GM18499 (cell line): ENCODE measurements around the gene SCN9A.
"Not testable (repeated sequence)": the region's sequence is repeated elsewhere in the genome, so short reads cannot be mapped to it uniquely, and the experiment has no call there.

ENCODE experiments used
- ATAC-seq: cut with Tn5 transposase; IDR thresholded peaks from one replicate; pipeline ENCODE4 v1.9.1; 2021; ENCODE audit warnings: moderate number of reproducible peaks; ENCODE audit not compliant: insufficient read depth, unreplicated experiment

Gene SCN9A

GRCh38 chr2:166376488-166376828 lies 714 bp upstream of the SCN9A start:
- no peak for ATAC-seq

- no peak for ATAC-seq
These were observed 479 bp downstream of the SCN9A start for GRCh38 chr2:166375195-166375735.

DNA sequence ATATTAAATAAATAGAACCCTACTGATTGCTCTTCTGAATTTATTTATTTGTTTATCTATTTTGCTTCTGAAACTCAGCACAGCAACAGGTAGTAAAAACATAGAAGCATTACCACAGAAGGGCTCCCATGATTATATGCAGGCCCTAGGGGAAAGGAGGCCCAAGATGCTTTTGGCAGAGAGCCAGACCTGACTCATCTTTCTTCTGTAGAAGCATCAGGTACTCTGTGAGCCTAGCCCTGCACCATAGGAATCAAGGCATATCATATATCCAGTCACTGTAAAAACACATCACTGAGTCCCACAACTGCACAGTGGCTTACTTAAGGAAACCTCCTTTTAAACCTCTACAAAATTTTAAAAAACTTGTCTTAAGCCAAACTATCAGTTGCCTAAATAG lies 1.8 kb downstream of the SCN9A start:
- ATAC-seq, result no peak

- ATAC-seq, result no peak
These were observed 2.2 kb downstream of the SCN9A start for GRCh38 chr2:166373539-166373938.

GRCh38 chr2:166373105-166373504 lies 2.6 kb downstream of the SCN9A start:
- ATAC-seq, result no peak

DNA sequence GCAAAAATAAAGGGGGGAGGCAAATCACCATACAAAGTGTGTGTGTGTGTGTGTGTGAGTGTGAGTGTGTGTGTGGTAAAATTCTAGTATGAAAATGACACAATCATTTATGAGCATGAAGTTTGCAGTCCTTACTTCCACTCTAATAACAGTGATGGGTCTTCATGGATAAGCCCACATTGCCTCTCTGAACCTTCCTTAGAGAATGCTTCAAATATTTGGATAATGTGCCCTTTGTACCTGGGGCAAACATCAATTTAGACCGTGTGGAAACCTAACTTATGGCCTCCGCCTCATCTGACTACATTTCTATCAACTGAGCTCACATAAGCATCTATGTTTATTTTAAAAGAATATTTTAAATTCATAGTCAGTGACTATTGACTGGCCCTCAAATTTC lies 3.7 kb downstream of the SCN9A start:
- ATAC-seq, result no peak

DNA sequence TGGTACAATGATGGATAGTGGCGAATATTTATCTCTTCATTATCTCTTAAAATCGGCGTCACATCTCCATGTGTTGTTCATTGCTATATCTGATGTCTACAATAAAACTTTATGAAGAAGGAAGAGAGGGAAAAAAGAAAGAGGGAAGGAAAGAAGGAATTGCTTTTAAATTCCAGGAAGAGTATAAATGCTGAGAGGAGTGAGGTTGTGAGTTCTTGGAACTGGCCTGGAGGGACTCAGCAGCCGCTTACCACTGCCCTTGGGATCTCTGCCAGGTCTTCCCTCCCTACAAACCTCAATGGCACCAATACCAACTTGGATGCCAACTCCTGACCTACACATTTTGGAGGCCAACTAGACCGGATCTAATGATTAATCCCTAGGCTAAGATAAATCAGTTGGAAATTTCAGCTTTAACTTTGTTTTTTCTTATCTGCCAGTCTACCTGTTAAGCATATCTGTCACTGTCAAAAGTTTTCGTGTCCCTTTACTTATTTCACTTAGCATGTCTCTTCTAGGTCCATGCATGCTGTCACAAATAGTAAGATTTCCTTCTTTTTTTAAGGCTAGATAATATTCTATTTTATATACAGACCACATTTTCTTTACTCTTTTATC lies 9.8 kb downstream of the SCN9A start:
- no peak for ATAC-seq

DNA sequence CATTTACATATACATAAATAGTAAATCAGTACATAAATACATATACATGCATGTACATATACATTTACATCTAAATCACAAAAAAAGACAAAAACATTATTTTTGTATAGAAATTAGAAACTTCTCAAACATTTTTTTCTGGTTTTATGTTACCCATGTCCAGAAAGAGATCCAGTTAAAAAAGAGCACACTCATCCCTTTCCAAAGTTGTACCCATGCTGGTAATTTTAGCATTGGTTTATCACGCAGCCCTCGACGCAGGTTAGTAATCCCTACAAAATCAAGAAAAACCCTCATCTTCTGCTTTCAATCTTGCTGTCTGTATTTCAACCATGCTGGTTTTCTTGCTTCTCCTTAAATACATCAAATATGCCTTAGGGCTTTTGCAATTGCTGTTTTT lies 10.5 kb downstream of the SCN9A start:
- ATAC-seq, result no peak

GRCh38 chr2:166364476-166365161 lies 11.1 kb downstream of the SCN9A start:
- no peak for ATAC-seq

GRCh38 chr2:166361351-166362153 lies 14.2 kb downstream of the SCN9A start:
- no peak for ATAC-seq

DNA sequence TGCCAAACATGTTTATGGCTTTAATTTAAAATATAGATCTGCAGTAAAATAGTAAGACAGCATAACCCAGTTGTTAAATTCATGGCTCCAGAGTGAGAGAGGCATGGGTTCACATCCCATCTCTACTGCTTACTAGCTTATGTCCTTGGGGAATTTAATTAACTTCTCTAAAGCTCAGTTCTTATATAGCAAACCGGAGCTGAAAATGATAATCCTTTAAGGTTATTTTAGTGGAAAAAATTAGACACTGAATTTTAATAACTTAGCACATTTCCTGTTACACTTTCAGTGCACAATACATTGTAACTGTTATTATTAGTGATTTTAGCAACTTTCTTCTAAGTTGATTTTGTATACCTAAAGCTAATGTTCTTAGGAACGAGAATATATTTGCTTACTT lies 14.8 kb downstream of the SCN9A start:
- ATAC-seq, result no peak

DNA sequence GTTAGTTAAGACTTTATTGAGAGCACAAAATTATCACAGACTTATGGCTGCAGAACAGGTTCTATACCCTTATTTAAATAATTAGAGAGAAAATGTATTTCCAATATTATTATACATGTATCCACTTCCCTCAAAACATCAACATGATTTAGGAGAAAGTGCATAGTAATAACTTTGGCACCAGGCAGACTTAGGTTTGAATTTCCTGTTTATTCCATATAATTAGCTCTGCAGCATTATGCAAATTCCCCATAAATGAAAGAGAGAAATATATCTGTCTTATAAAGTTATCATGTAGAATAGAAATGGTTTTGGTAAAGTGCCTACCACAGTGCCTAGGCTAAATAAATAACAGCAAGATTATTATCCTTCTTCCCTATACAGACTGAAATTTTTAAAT lies 15.3 kb downstream of the SCN9A start:
- no peak for ATAC-seq

DNA sequence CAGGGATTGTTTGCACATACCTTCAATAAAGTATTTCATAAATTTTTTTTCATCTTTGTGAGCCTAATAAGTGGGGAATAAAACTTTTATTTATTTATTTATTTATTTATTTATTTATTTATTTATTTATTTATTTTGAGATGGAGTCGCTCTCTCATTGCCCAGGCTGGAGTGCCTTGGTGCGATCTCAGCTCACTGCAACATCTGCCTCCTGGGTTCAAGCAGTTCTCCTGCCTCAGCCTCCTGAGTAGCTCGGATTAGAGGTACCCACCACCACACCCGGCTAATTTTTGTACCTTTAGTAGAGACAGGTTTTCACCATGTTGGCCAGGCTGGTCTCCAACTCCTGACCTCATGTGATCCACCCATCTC lies 17.8 kb downstream of the SCN9A start:
- ATAC-seq, result not testable (repeated sequence)

DNA sequence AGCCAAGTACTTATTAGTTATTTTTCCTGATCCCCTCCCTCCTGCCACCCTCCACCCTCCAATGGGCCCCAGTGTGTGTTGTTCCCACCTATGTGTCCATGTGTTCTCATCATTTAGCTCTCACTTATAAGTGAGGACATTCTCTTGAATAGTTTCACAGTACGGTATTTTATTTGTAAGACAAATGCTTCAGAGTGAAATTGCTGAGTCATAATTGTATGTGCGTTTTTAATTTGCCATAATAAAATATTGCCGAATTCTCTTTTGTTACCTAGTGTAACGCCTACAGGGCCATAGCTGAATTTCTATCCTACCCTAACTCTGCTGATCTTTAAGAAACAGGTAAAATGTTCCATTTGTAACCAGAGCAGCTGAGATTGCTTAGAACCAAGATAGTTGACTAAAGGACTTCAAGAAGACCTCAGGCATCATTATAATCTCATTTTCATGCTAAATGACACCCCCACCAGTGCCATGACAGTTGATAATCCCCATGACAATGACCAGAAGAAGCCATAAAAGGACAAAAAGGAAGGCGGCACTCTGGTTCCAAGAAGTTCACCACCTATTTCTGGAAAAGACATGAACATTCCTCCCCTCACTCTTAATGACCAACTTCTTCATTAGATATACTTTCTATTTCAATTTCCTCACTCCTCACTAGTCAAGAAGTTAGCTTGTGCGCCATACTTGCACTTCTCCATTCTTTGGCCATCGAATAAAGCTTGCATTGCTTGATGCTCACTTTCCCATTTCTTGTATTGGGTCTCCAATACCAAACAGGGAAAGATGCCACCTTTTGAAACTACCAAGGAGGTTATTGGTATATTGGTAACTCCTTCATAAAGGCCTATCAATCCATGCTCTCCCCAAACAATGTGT lies 18.4 kb downstream of the SCN9A start:
- ATAC-seq, result no peak

DNA sequence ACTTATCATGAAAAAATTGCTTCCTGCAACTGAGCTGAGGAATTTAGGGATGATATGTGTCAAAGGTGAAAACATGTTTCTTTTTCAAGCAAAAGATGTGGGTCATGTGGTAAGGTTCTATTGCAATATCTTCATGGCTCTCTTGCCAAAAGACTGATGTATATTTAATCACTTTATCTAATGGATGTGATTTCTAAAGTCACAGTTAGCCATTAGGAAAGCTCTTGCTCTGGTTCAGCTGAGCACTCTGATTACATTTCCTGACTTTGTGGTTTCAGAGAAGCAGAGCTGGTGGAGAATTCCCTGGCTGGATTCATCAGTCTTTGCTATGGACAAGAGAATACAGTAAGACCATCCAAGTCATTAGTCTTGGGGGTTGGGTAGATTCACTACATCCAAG lies 24.4 kb downstream of the SCN9A start:
- no peak for ATAC-seq

DNA sequence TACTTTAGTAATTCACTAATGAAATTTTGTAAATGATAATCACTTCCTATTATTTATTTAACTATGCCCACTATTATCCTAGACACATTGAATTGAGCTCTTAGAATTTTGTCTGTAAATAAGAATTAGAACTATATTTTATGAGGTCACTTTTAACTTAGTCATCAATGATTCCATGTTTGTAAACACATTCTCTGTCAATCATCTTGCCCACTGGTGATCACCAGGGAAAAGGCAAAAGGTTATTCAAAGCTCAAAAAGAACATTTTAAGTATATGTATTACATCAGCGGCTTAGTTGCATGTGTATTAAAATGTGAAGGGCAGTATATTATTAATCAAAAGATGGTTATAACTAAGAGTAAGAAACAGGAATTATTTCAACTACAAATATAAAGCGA lies 25.2 kb downstream of the SCN9A start:
- ATAC-seq, result no peak

GRCh38 chr2:166344286-166345113 lies 31.2 kb downstream of the SCN9A start:
- ATAC-seq, result no peak

DNA sequence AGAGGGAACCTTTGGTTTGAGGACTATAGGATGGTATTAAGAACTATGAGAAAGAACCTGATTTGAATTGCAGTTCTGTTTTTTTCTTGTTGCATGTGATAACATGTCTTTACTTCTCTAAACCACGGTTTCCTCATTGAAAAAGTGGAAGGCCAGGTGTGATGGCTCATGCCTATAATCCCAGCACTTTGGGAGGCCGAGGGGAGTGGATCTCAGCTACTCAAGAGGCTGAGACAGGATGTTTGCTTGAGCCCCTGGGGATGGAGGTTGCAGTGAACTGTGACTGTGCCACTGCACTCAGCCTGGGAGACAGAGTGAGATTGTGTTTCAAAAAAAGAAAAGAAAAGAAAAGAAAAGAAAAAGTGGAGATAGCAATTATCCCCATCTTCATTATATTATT lies 32.3 kb downstream of the SCN9A start:
- ATAC-seq, result no peak

DNA sequence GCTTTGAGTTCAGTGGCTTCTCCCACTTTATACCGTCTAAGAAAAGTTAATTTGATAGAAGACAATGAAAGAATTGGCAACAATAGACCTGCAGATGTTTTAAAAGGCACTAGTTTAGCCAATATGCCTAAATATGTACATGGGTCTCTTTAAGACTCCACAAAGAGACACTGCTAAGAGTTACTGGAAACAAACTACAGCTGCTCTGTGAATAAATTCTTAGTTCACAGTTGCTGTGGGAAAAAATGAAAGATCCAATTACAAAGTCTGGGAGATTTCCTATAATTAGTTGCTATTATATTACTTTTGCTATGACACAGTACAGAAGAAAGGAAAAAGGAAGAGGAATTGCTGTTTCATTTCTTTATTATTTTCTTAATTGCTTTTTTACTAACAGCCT lies 34.3 kb downstream of the SCN9A start:
- no peak for ATAC-seq
